A172 (cell line): ENCODE data around the gene AUTS2. TPM values are rescaled to one million over a fixed set of nuclear protein-coding genes. Genes with fewer than 3 reads are reported as not detected.

Source experiments
- DNase-seq: peaks from one replicate; pipeline ENCODE4 v3.0.0-alpha.2; 2015; ENCODE audit warnings: low spot score
- total RNA-seq: library from RNA; depleted of rRNA; stranded (reverse); fragments of >200 nt; shearing (Covaris generic); gene quantifications from 2 replicates; pipeline ENCODE4 v1.2.3, GENCODE V29; 2014

The AUTS2 gene
- total RNA-seq, 1 experiment from 2014 or later, result 4.6 TPM

- no peak for DNase-seq
These were observed 1176.8 kb downstream of the AUTS2 start for GRCh38 chr7:70774950-70775527.

- peak; percentile 28 for DNase-seq
These were observed 1177.4 kb downstream of the AUTS2 start for GRCh38 chr7:70775570-70776156.

- no peak for DNase-seq
These were observed 1178.4 kb downstream of the AUTS2 start for GRCh38 chr7:70776627-70777101.

DNA sequence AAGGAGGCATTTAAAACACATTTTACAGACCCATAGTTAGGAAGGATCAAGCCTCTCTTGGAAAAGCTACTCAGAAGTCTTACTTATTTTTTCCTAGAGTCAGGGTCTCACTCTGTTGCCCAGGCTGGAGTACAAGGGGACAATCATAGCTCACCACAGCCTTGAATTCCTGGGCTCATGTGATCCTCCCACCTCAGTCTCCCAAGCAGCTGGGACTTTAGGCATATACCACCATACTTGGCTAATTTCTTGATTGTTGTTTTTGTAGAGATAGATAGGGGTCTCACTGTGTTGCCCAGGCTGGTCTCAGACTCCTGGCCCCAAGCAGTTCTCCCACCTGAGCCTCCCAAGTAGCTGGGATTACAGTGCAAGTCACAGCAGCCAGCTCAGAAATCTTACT is 1179.0 kb downstream of the AUTS2 start:
- DNase-seq, result no peak

DNA sequence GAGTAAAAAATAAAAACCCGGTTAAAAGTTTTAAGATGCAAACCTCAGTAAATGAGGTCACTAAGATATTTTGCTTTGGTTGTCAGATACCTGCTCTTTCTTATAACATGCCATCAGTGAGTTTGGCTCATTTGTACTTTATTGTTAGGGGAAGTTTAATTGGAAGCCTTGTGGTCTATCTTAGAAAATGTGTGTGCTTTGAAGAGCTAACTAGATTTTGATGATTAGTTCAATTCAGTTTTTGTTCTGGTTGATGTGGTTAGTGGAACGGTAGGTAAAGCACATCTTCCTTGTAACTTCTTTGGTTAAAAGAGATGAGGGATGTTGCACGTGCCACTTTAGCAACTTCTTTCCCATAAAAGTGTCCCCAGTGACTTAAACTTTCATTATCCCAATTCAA is 1180.3 kb downstream of the AUTS2 start:
- no peak for DNase-seq

DNA sequence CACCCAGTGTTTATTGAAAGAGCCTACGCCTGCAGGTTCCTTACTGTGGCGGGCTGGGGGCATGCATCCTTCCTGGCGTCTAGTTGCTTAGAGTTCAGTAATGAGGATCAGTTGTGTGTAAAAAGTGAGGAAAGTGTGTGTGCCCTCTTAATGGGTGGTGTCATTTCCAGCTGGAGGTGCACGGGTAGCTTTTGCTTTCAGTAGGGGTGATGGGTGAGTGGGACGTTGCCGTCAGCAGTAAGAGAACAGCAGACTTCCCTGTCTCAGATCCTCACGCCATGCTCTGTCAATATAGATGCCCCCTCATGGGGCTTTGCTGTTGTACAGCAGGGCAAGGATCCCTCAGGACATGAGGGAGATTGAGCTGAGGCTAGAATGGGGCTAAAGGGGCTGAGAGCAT is 1181.0 kb downstream of the AUTS2 start:
- no peak for DNase-seq

DNA sequence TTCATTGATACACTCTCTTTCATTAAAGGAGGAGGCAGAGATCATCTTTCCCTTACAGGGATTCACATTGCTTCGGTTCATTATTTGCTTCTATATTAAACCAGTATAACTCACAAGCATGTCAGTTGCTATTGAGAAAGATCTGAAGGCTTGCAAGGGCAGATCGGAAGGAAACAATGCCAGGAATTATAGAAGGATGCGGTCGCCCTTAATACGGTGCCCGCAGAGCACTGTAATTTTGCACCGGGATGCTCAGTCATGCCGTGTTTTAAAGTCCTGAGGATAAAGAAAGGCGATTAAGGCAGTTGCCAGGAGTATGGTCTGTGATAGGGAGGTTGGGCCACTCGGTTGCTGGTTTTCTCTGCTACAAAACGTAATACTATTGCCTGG is 1183.6 kb downstream of the AUTS2 start:
- no peak for DNase-seq

GRCh38 chr7:70782796-70783195 is 1184.5 kb downstream of the AUTS2 start:
- DNase-seq, result no peak

DNA sequence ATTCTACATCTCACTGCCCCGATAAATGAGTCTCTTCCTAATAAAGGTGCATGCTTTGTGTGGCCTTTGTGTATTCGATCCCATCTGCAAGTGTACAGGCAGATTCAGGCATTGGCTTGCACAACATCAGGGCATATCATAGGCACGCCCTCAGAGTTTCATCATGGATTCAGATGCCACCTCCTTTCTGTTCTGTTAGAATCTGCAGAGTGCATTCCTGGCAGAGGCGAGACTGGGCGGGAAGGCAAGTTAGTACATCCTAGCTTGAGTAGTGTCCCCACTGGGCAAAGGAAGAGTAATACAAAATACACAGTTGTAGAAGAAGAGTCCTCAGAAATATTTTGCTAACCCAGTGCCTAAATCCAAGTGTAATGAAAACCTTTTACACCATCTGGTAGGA is 1187.2 kb downstream of the AUTS2 start:
- DNase-seq, result no peak

GRCh38 chr7:70786076-70786475 is 1187.8 kb downstream of the AUTS2 start:
- DNase-seq, result no peak

GRCh38 chr7:70787286-70787685 is 1189.0 kb downstream of the AUTS2 start:
- no peak for DNase-seq

DNA sequence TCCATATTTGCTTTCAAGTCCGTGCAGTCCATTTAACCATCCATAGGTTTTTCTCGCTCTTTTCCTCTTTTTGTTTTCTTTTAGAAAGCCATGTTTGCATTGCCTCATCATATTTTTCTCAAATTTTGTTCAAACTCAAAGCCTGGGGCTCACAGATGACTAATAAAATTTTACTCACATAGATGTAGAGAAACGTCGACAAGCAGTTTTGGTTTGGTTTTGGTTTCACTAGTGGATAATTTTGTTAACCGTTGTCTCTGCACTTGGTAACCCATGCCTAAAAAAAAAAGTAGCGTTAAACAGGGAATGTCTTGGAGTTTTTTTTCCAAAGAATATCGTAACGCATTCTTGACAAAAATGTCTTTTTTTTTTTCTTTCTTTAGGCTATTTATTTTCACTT is 1189.5 kb downstream of the AUTS2 start:
- no peak for DNase-seq

DNA sequence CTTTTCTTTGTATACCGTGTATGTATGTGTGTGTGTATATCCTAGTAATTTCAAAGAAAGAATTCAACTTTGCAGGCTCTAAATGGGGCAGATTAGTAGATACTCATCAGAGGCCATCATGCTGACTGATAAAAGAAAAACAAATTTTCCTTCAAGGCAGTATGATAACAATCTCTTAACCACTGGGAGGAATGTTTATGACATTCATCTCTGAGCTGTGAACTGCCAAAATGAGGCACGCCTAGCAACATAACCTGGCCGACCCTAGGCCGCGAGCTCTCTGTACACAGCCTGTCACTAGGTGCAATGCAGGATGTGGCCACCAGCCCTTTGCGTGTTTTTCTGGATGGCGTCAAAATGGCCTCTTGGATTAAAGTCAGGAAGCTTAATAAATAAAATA is 1190.0 kb downstream of the AUTS2 start:
- DNase-seq, result peak; percentile 51

DNA sequence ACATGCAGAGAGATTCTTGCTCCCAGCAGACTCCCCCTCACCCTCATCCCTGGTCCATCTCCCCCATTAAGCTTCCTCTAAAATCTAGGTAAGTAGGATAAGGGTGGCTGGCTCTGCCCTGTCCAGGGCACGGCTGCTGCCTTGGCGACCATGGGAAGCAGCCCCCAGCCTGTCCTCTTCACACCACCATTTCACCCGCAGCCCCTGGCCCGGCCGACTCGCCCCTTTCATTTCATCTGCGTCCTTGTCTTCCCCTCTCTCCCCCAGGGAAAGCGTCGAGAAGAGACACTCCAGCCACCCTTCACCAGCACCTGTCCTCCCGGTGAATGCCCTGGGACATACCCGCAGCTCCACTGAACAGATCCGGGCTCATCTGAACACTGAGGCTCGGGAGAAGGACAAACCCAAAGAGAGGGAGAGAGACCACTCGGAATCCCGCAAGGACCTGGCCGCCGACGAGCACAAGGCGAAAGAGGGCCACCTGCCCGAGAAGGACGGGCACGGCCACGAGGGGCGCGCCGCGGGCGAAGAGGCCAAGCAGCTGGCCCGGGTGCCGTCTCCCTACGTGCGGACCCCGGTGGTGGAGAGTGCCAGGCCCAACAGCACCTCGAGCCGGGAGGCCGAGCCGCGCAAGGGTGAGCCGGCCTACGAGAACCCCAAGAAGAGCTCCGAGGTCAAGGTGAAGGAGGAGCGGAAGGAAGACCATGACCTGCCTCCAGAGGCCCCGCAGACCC is 1191.4 kb downstream of the AUTS2 start:
- no peak for DNase-seq

DNA sequence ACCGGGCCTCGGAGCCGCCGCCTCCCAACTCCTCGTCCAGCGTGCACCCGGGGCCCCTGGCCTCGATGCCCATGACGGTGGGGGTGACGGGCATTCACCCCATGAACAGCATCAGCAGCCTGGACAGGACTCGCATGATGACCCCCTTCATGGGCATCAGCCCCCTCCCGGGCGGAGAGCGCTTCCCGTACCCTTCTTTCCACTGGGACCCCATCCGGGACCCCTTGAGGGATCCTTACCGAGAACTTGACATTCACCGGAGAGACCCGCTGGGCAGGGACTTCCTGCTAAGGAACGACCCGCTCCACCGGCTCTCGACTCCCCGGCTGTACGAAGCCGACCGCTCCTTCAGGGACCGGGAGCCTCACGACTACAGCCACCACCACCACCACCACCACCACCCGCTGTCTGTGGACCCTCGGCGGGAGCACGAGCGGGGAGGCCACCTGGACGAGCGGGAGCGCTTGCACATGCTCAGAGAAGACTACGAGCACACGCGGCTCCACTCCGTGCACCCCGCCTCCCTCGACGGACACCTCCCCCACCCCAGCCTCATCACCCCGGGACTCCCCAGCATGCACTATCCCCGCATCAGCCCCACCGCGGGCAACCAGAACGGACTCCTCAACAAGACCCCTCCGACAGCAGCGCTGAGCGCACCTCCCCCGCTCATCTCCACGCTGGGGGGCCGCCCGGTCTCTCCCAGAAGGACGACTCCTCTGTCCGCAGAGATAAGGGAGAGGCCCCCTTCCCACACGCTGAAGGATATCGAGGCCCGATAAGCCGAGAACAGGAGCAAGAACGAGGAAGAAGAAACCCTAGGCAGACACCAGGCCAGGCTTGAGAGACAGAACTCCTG is 1192.2 kb downstream of the AUTS2 start:
- no peak for DNase-seq

DNA sequence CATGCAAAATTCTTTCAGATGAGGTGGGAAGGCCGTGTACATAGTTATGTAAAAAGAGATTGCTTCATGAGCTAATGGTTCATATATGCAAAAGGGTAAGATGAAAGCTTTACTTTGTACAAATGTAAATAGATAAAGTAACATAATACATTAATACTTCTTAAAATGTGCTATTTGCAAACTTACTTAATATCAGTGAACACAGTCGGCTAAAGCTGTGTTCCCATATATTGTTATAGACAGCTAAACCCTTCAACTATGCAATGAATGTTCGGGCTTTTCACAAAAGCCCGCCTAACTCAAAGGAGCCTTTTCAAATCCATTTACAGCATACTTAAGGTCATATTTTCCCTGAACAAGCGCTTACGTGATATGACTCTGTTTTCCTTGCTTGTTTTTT is 1193.1 kb downstream of the AUTS2 start:
- DNase-seq, result no peak

- no peak for DNase-seq
These were observed 1194.8 kb downstream of the AUTS2 start for GRCh38 chr7:70793060-70793459.

DNA sequence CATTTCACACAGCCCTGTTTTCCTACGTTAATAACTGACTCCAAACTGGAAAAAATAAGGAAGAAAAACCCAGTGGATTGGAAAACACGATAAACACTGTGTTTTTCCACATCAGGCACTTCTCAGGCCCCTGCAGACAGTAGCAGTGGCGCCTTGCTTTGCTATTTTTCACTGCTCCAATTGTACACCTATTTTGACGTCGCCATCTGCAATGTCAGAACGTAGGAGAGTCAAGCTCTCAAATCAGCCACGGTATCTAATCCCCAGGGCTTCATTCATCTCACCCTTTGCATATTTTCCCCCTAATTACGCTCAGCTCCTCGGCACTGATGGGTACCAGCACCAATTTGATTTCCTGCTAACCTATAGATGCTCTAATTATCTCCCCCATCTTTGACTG is 1195.5 kb downstream of the AUTS2 start:
- no peak for DNase-seq

GRCh38 chr7:70794962-70795361 is 1196.7 kb downstream of the AUTS2 start:
- no peak for DNase-seq

- DNase-seq, result no peak
These were observed 1197.7 kb downstream of the AUTS2 start for GRCh38 chr7:70795948-70796347.

DNA sequence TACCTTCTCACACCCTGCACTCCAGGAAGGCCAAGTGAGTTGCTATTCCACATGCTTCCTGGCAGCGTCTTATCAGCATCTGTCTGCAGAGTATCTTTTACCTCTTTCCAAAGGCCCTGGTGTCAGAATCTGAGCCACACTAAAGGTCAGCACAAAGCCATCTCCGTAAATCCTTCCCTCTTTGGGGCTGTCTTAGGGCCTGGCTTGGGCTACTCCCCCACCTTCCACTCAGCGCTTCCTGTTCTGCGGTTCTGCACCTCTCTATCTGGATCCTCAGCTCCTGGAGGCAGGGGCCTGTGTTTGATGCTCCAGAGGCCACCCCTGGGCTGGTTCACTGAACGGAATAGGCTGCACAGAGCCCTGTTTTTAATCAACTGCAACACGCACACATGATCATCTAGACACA is 1198.8 kb downstream of the AUTS2 start:
- DNase-seq, result no peak

- DNase-seq, result no peak
These were observed 1201.6 kb downstream of the AUTS2 start for GRCh38 chr7:70799841-70800405.
